ENCODE results near the gene EXOSC5.

The EXOSC5 gene

DNA sequence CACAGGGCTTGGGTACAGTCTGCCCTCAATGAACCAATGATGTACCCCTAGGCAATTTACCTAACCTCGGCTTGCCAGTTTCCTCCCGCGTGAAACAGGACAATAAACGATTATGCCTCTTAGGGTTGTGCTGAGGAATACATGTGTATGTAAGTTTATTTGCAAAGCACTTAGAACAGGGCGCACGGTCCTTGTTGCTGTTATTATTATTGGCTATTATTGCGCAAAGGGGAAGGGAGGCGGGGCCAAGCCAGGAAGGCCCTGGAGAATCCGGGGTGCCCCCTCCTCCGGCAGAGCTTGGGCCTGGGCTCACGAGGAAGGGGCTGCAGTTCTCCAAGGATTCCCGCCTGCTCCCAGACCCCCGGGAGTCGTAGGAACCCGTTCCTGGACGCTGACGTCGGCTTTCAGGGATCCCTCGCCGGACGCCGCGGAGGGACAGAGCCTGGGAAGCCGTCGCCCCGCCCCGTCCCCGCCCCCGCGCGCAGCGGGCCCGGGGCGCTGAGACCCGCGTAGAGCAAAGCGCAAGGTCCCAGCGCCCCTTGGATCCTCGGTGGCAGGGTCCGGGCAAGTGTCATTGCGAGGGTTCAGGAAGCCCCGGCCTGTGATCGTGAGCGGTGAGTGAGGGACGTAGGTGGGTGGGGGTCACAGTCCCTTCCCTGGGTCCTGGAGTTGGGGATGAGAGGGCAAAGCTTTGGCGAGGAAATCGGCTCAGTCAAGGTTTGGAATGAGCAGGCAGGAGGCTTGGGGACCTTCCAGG lies 20.7 kb downstream of the EXOSC5 start, which contains the start of gene TMEM91:
TSS of gene TMEM91 (plus strand) at position 293 of the 757 bp plus-strand sequence. CDS start 1,777 bp downstream, outside the sequence.
- ATAC-seq (ENCODE audit: insufficient read depth, low read depth): no peak
- no peak within 1 kb of the TSS for H3K27ac ChIP-seq (ENCODE audit: low read length)
- H3K9ac ChIP-seq (ENCODE audit: low read depth, low read length): no peak within 1 kb of the TSS
- TF ChIP-seq, protein P1, sequence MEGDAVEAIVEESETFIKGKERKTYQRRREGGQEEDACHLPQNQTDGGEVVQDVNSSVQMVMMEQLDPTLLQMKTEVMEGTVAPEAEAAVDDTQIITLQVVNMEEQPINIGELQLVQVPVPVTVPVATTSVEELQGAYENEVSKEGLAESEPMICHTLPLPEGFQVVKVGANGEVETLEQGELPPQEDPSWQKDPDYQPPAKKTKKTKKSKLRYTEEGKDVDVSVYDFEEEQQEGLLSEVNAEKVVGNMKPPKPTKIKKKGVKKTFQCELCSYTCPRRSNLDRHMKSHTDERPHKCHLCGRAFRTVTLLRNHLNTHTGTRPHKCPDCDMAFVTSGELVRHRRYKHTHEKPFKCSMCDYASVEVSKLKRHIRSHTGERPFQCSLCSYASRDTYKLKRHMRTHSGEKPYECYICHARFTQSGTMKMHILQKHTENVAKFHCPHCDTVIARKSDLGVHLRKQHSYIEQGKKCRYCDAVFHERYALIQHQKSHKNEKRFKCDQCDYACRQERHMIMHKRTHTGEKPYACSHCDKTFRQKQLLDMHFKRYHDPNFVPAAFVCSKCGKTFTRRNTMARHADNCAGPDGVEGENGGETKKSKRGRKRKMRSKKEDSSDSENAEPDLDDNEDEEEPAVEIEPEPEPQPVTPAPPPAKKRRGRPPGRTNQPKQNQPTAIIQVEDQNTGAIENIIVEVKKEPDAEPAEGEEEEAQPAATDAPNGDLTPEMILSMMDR (IDR thresholded peaks at IDR 0.05; ENCODE audit: borderline replicate concordance, extremely low read depth, low read length, poor library complexity, severe bottlenecking): no peak
- no peak for TF ChIP-seq EZH2 (IDR thresholded peaks at IDR 0.05; ENCODE audit: borderline replicate concordance, low read depth, low read length, severe bottlenecking)
- no peaks in the 10 kb centered on the region for H3K27me3 ChIP-seq (ENCODE audit: insufficient read depth, low read length, poor library complexity)
- H3K4me2 ChIP-seq (ENCODE audit: insufficient read depth, low read length): no peak within 1 kb of the TSS
- H4K20me1 ChIP-seq (ENCODE audit: insufficient read depth, low read length): no peaks in the 10 kb centered on the region
- no peaks in the 10 kb centered on the region for H3K9me3 ChIP-seq (ENCODE audit: insufficient read depth, low read length, severe bottlenecking)
- H3K79me2 ChIP-seq (ENCODE audit: insufficient read depth, low read length): peaks cover 2% of the 10 kb centered on the region; the same call in 1 of the 2 replicates
- no peaks in the 10 kb centered on the region for H3K36me3 ChIP-seq (ENCODE audit: insufficient read depth, low read length)
- no peak within 1 kb of the TSS for H3K4me3 ChIP-seq (ENCODE audit: low read depth in 1 of 2, low read length in 2 of 2)
- no peak for DNase-seq
- H3K4me1 ChIP-seq (ENCODE audit: insufficient read depth, low read length): no peaks in the 10 kb centered on the region
- no peak within 1 kb of the TSS for H2AFZ ChIP-seq (ENCODE audit: low read depth, low read length)

DNA sequence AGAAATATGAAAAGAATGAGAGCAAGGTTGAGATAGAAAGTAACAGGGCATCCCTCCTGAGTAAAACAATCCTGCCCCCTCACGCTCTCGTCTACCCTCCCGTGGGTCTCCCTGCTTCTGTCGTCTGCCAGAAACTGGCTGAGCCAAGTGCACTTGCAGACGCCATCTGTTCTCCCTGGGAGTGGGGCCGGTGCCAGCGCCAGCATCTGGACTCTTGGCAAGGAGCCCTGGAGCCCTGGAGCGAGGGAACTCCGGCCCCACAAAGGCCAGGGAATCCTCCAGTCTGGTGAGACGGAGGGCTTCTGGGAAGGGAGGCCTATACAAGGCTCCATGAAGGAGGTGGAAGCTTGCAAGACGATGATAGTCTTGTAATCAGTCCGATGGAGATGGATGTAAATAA lies 23.2 kb downstream of the EXOSC5 start:
- ATAC-seq (ENCODE audit: insufficient read depth, low read depth) (no peak), DNase-seq (no peak)
- Histone ChIP-seq H3K9ac (ENCODE audit: low read depth, low read length) (no peak overlapping the region), H2AFZ (ENCODE audit: low read depth, low read length) (no peak overlapping the region), H3K27me3 (ENCODE audit: insufficient read depth, low read length, poor library complexity) (no peaks in the 10 kb centered on the region), H3K27ac (ENCODE audit: low read length) (no peak overlapping the region), H3K36me3 (ENCODE audit: insufficient read depth, low read length) (no peaks in the 10 kb centered on the region), H3K4me3 (ENCODE audit: low read depth in 1 of 2, low read length in 2 of 2) (no peak overlapping the region), H4K20me1 (ENCODE audit: insufficient read depth, low read length) (no peaks in the 10 kb centered on the region), H3K4me1 (ENCODE audit: insufficient read depth, low read length) (no peaks in the 10 kb centered on the region), H3K4me2 (ENCODE audit: insufficient read depth, low read length) (no peak overlapping the region), H3K9me3 (ENCODE audit: insufficient read depth, low read length, severe bottlenecking) (no peaks in the 10 kb centered on the region), H3K79me2 (ENCODE audit: insufficient read depth, low read length) (peaks cover 2% of the 10 kb centered on the region; the same call in 1 of the 2 replicates)
- TF ChIP-seq, protein P1 (IDR thresholded peaks at IDR 0.05; ENCODE audit: borderline replicate concordance, extremely low read depth, low read length, poor library complexity, severe bottlenecking): no peak
- no peak for TF ChIP-seq EZH2 (IDR thresholded peaks at IDR 0.05; ENCODE audit: borderline replicate concordance, low read depth, low read length, severe bottlenecking)

DNA sequence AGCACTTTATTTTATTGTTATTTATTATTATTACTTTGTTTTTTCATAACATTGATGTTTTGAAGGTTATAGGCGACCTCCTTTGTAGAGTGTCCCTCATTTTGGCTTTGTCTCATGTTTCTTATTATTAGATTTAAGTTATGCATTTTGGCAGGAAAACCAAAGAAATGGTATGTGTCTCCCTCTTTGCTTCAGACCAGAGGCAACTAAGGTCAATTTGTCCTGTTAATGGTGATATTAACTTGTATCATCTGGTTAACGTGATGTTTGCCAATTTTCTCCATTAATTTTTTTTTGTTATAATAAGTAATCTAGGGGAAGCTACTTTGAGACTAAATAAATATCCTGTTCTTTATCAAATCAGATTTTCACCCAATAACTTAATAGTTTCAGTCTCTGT lies 24.7 kb downstream of the EXOSC5 start:
- DNase-seq (no peak), ATAC-seq (ENCODE audit: insufficient read depth, low read depth) (no peak)
- Histone ChIP-seq H3K4me3 (ENCODE audit: low read depth in 1 of 2, low read length in 2 of 2) (no peak overlapping the region), H4K20me1 (ENCODE audit: insufficient read depth, low read length) (no peaks in the 10 kb centered on the region), H3K27me3 (ENCODE audit: insufficient read depth, low read length, poor library complexity) (no peaks in the 10 kb centered on the region), H3K27ac (ENCODE audit: low read length) (no peak overlapping the region), H3K4me1 (ENCODE audit: insufficient read depth, low read length) (no peaks in the 10 kb centered on the region), H3K9ac (ENCODE audit: low read depth, low read length) (no peak overlapping the region), H3K9me3 (ENCODE audit: insufficient read depth, low read length, severe bottlenecking) (no peaks in the 10 kb centered on the region), H3K36me3 (ENCODE audit: insufficient read depth, low read length) (no peaks in the 10 kb centered on the region), H2AFZ (ENCODE audit: low read depth, low read length) (no peak overlapping the region), H3K4me2 (ENCODE audit: insufficient read depth, low read length) (no peak overlapping the region), H3K79me2 (ENCODE audit: insufficient read depth, low read length) (peaks cover 2% of the 10 kb centered on the region; the same call in 1 of the 2 replicates)
- TF ChIP-seq, protein P1 (IDR thresholded peaks at IDR 0.05; ENCODE audit: borderline replicate concordance, extremely low read depth, low read length, poor library complexity, severe bottlenecking): no peak
- no peak for TF ChIP-seq EZH2 (IDR thresholded peaks at IDR 0.05; ENCODE audit: borderline replicate concordance, low read depth, low read length, severe bottlenecking)
